Mononuclear cell (primary cell): ENCODE data around the gene PIAS2. TPM values are rescaled to one million over a fixed set of nuclear protein-coding genes. Genes with fewer than 3 reads are reported as not detected.

ENCODE experiments used
- H3K27me3 ChIP-seq: 2 replicates; pipeline ENCODE4 v1.6.0; 2011; ENCODE audit warnings: low read length, control low read depth; ENCODE audit not compliant: insufficient read depth
- H3K4me1 ChIP-seq: 2 replicates; pipeline ENCODE4 v1.5.1; 2011; ENCODE audit warnings: mild to moderate bottlenecking, low read length, control low read depth; ENCODE audit not compliant: insufficient read depth
- H3K4me3 ChIP-seq: 2 replicates; pipeline ENCODE4 v1.5.1; 2011; ENCODE audit warnings: mild to moderate bottlenecking, low read length, moderate library complexity
- H3K9me3 ChIP-seq: 2 replicates; pipeline ENCODE4 v1.5.1; 2011; ENCODE audit warnings: low read depth, mild to moderate bottlenecking, control low read depth, low read length
- total RNA-seq: library from RNA; depleted of rRNA; stranded (reverse); fragments of >200 nt; gene quantifications from one replicate; pipeline ENCODE4 v1.2.3, GENCODE V29; 2012

Gene PIAS2
- total RNA-seq, 1 donor, result 46.8 TPM

DNA sequence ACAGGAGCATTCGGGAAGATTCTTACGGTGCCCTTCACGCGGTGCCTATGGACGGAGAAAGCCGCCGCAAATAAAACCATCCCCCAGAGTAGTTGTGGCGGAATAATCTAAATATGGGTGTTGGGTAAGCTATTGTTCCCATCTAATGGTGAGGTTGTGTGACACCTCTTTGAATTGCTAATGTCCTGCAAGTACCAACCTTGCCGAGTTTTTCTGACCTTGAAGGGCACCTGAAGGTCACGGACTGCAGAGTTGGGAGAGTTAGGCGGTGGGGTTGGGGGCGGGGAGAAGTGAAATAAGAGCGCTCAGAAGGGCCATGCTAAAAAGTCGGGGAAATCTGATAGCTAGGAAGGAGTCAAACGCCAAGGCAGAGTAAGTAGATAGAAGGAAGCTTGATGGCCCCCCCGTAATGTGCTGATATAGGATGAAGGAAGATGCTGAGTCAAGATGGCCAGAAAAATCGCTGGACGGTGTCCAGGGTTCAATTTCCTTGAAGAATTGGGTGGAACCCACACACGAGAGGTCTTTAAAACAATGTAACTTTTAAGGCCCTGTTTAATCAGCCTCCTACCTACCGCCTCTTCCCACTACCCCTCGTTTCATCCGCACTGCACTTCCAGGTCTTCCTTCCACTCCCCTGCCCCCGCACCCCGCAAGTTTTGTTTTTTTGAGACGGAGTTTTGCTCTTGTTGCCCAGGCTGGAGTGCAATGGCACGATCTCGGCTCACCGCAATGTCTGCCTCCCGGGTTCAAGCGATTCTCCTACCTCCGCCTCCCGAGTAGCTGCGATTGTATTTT is 695 bp upstream of the PIAS2 start:
- Histone ChIP-seq H3K4me3 (peak overlapping the region; percentile 62), H3K4me1 (peaks cover 16% of the 10 kb centered on the region), H3K27me3 (no peaks in the 10 kb centered on the region), H3K9me3 (no peaks in the 10 kb centered on the region)

- Histone ChIP-seq H3K9me3 (no peaks in the 10 kb centered on the region), H3K4me1 (peaks cover 16% of the 10 kb centered on the region), H3K27me3 (no peaks in the 10 kb centered on the region), H3K4me3 (peak overlapping the region; percentile 62)
These were observed 678 bp downstream of the PIAS2 start for GRCh38 chr18:46916551-46917107.

DNA sequence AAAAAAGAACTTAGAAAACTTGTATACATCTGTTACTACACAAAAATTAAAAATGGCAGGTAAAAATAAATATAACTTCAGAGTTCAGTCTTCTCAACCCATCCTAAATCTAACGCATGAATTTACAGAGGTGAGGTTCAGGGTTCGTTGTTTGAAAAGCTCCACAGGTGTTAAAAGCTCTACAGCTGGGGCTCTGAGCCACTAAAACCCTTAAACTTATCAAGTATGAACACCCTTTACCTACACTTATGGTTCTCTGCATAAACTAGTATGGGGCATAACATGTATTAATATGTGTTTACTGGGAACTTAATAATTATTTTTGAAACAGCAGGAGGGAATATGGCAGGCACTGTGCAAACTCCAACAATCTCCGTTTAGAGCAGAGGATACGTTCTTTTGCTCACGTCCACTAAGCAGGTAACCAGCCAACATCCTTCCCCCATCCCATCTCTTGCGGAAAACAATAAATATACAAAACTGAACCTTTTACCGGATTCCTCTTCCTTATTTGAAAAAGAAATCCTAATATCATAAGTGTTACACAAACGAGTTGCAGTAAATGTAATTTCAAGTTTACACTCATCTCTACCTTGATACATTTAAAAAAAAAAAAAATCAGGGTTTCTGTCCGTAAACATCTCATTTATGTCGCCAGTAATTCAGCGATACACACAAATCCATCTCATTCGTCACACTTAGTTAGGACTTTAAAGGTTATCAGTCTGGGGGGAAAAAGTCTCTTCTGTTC is 1.3 kb downstream of the PIAS2 start:
- H3K9me3 ChIP-seq, result no peaks in the 10 kb centered on the region
- peaks cover 16% of the 10 kb centered on the region for H3K4me1 ChIP-seq
- H3K27me3 ChIP-seq, result no peaks in the 10 kb centered on the region
- no peak overlapping the region for H3K4me3 ChIP-seq

DNA sequence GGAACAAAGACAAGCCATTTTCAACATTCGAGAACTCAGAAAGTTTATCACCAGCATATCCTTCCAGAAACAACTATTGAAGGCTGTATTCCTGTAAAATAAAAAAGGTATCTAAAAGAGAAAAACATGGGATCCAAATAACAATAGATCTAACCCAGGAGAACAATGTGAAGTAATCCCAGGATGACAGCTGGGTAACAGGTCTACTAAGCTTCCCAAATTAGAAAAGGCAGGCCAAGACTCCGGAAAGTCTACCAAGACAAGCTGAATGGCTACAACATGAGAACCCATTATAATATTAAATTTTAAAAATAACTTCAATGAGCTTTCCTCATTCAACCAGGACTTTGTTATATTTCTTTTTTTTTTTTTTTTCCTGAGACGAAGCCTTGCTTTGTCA is 6.5 kb downstream of the PIAS2 start:
- peaks cover 2% of the 10 kb centered on the region for H3K4me1 ChIP-seq
- H3K9me3 ChIP-seq, result no peaks in the 10 kb centered on the region
- no peak overlapping the region for H3K4me3 ChIP-seq
- no peaks in the 10 kb centered on the region for H3K27me3 ChIP-seq

GRCh38 chr18:46909497-46909896 is 7.8 kb downstream of the PIAS2 start:
- Histone ChIP-seq H3K9me3 (no peaks in the 10 kb centered on the region), H3K4me1 (no peaks in the 10 kb centered on the region), H3K4me3 (no peak overlapping the region), H3K27me3 (no peaks in the 10 kb centered on the region)

GRCh38 chr18:46903406-46903805 is 13.9 kb downstream of the PIAS2 start:
- H3K9me3 ChIP-seq, result no peaks in the 10 kb centered on the region
- no peaks in the 10 kb centered on the region for H3K27me3 ChIP-seq
- no peak overlapping the region for H3K4me3 ChIP-seq
- no peaks in the 10 kb centered on the region for H3K4me1 ChIP-seq

- H3K4me1 ChIP-seq, result no peaks in the 10 kb centered on the region
- no peaks in the 10 kb centered on the region for H3K27me3 ChIP-seq
- H3K4me3 ChIP-seq, result no peak overlapping the region
- no peaks in the 10 kb centered on the region for H3K9me3 ChIP-seq
These were observed 17.9 kb downstream of the PIAS2 start for GRCh38 chr18:46899274-46899948.

- Histone ChIP-seq H3K27me3 (no peaks in the 10 kb centered on the region), H3K4me1 (no peaks in the 10 kb centered on the region), H3K9me3 (peaks cover 6% of the 10 kb centered on the region), H3K4me3 (no peak overlapping the region)
These were observed 23.2 kb downstream of the PIAS2 start for GRCh38 chr18:46894124-46894523.

DNA sequence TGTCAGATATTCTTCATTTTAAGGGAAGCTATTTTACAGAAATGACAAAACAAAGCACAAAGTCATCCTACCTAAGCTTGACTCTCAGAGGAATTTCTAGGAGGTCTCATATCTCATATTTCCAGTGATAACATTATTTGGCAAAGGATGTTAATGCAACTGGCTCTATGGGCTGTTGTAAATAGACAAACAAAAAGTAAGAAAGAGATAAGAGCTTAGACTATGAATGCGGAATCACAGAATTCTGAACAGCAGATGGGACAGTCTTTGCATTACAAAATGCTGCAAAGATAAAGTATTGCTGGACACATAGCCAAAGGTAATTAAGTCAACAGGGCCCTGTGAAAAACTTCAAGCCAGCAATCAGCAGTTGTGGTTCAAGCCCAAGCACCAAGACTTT is 23.9 kb downstream of the PIAS2 start:
- Histone ChIP-seq H3K4me3 (no peak overlapping the region), H3K4me1 (no peaks in the 10 kb centered on the region), H3K27me3 (no peaks in the 10 kb centered on the region), H3K9me3 (peaks cover 14% of the 10 kb centered on the region)

DNA sequence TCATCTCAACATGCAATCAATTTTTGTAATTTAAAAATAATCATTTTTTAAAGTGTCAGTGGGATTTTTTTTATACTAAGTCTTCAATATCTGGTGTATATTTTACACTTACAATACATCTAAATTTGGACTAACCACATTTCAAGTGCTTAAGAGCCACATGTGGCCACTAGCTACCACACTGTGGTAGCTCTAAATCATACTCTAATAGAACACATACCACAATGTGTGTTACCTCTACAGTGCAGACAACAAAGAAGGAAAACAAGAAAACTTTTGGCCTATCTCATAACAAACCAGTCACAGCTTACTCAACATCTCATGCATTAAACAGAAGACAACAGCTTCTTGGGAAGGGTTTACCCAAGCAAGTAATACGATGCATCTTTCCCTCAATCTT is 24.5 kb downstream of the PIAS2 start:
- H3K9me3 ChIP-seq, result peaks cover 15% of the 10 kb centered on the region
- H3K4me3 ChIP-seq, result no peak overlapping the region
- H3K27me3 ChIP-seq, result no peaks in the 10 kb centered on the region
- no peaks in the 10 kb centered on the region for H3K4me1 ChIP-seq

GRCh38 chr18:46891742-46892214 is 25.5 kb downstream of the PIAS2 start:
- Histone ChIP-seq H3K9me3 (peaks cover 15% of the 10 kb centered on the region), H3K4me3 (no peak overlapping the region), H3K4me1 (no peaks in the 10 kb centered on the region), H3K27me3 (no peaks in the 10 kb centered on the region)

- no peak overlapping the region for H3K4me3 ChIP-seq
- H3K9me3 ChIP-seq, result peaks cover 15% of the 10 kb centered on the region
- H3K27me3 ChIP-seq, result no peaks in the 10 kb centered on the region
- H3K4me1 ChIP-seq, result no peaks in the 10 kb centered on the region
These were observed 28.3 kb downstream of the PIAS2 start for GRCh38 chr18:46888965-46889364.

GRCh38 chr18:46886893-46887292 is 30.4 kb downstream of the PIAS2 start:
- Histone ChIP-seq H3K4me1 (no peaks in the 10 kb centered on the region), H3K27me3 (no peaks in the 10 kb centered on the region), H3K4me3 (no peak overlapping the region), H3K9me3 (peaks cover 15% of the 10 kb centered on the region)

- no peaks in the 10 kb centered on the region for H3K4me1 ChIP-seq
- no peaks in the 10 kb centered on the region for H3K27me3 ChIP-seq
- peaks cover 12% of the 10 kb centered on the region for H3K9me3 ChIP-seq
- H3K4me3 ChIP-seq, result no peak overlapping the region
These were observed 34.1 kb downstream of the PIAS2 start for GRCh38 chr18:46883180-46883579.
